ENCODE results near the gene GDAP1L1.

Gene GDAP1L1

DNA sequence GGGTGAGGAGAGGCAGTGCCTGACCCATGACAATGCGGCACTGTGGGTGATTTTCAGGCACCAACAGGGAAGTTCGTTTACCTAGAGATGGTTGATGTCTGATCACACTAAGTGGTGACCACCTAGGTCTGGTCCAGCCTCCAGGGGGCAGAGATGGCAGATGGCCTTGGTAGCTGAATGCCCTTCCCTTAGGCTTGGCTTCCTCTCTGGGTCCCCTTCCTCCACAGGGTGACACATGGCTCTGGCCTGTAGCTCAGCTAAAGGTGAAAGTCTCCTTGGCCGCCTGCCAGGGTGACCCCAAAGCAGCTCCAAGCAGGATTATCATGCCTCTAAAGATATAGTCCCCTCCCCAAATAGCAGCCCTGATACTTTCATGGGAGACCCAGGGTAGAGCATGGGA, 6.4 kb downstream of the GDAP1L1 start:
- Histone ChIP-seq H3K9me3 (ENCODE audit: low read depth, low read length) (no peaks in the 10 kb centered on the region), H3K9ac (ENCODE audit: insufficient read length) (no peak overlapping the region), H3K36me3 (ENCODE audit: insufficient read depth, low read length) (no peaks in the 10 kb centered on the region), H3K4me3 (no peak overlapping the region), H3K27ac (no peak overlapping the region)
- TF ChIP-seq FOXP2 (optimal IDR thresholded peaks at IDR 0.05; ENCODE audit: control extremely low read depth, extremely low read length, insufficient read depth) (no peak), EZH2 (IDR thresholded peaks at IDR 0.05) (no peak), POLR2AphosphoS5 (IDR thresholded peaks at IDR 0.05; ENCODE audit: borderline replicate concordance, low read depth, low read length) (no peak)
- no peak for DNase-seq (ENCODE audit: low read depth, low spot score)

DNA sequence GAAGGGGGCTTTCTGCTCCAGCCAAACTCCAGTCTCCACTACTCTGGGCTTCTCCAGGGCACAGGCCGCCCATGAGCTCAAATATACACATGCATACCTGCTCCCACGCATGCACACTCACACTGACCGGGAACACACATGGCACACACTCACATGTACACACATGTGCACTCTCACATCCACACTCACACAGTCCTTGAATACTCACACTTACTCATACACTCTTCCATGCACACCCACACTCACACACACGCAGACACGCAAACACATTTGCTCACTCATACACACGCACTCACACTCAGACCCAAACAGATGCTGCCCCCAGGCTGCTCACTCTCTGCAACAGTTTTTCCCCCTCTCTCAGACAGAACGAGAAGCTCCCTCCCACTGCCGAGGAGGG, 7.0 kb downstream of the GDAP1L1 start:
- Histone ChIP-seq H3K36me3 (ENCODE audit: insufficient read depth, low read length) (no peaks in the 10 kb centered on the region), H3K9me3 (ENCODE audit: low read depth, low read length) (no peaks in the 10 kb centered on the region), H3K9ac (ENCODE audit: insufficient read length) (no peak overlapping the region), H3K27ac (no peak overlapping the region), H3K4me3 (no peak overlapping the region)
- DNase-seq (ENCODE audit: low read depth, low spot score): no peak
- TF ChIP-seq POLR2AphosphoS5 (IDR thresholded peaks at IDR 0.05; ENCODE audit: borderline replicate concordance, low read depth, low read length): no peak
- no peak for TF ChIP-seq EZH2 (IDR thresholded peaks at IDR 0.05)
- no peak for TF ChIP-seq FOXP2 (optimal IDR thresholded peaks at IDR 0.05; ENCODE audit: control extremely low read depth, extremely low read length, insufficient read depth)

- no peaks in the 10 kb centered on the region for H3K9me3 ChIP-seq (ENCODE audit: low read depth, low read length)
- no peak overlapping the region for H3K9ac ChIP-seq (ENCODE audit: insufficient read length)
- TF ChIP-seq POLR2AphosphoS5 (IDR thresholded peaks at IDR 0.05; ENCODE audit: borderline replicate concordance, low read depth, low read length) (no peak), FOXP2 (optimal IDR thresholded peaks at IDR 0.05; ENCODE audit: control extremely low read depth, extremely low read length, insufficient read depth) (no peak), EZH2 (IDR thresholded peaks at IDR 0.05) (no peak)
- no peak overlapping the region for H3K4me3 ChIP-seq
- H3K27ac ChIP-seq: no peak overlapping the region
- H3K36me3 ChIP-seq (ENCODE audit: insufficient read depth, low read length): no peaks in the 10 kb centered on the region
- DNase-seq (ENCODE audit: low read depth, low spot score): no peak
Measured at GRCh38 chr20:44255942-44256341, 8.8 kb downstream of the GDAP1L1 start.

GRCh38 chr20:44256961-44257360, 9.9 kb downstream of the GDAP1L1 start:
- no peak for TF ChIP-seq FOXP2 (optimal IDR thresholded peaks at IDR 0.05; ENCODE audit: control extremely low read depth, extremely low read length, insufficient read depth)
- TF ChIP-seq POLR2AphosphoS5 (IDR thresholded peaks at IDR 0.05; ENCODE audit: borderline replicate concordance, low read depth, low read length): no peak
- no peak for TF ChIP-seq EZH2 (IDR thresholded peaks at IDR 0.05)
- no peak overlapping the region for H3K27ac ChIP-seq
- no peaks in the 10 kb centered on the region for H3K36me3 ChIP-seq (ENCODE audit: insufficient read depth, low read length)
- no peak for DNase-seq (ENCODE audit: low read depth, low spot score)
- H3K4me3 ChIP-seq: no peak overlapping the region
- no peaks in the 10 kb centered on the region for H3K9me3 ChIP-seq (ENCODE audit: low read depth, low read length)
- no peak overlapping the region for H3K9ac ChIP-seq (ENCODE audit: insufficient read length)

- TF ChIP-seq POLR2AphosphoS5 (IDR thresholded peaks at IDR 0.05; ENCODE audit: borderline replicate concordance, low read depth, low read length) (no peak), FOXP2 (optimal IDR thresholded peaks at IDR 0.05; ENCODE audit: control extremely low read depth, extremely low read length, insufficient read depth) (no peak), EZH2 (IDR thresholded peaks at IDR 0.05) (no peak)
Measured at GRCh38 chr20:44258226-44258890, 11.2 kb downstream of the GDAP1L1 start.

DNA sequence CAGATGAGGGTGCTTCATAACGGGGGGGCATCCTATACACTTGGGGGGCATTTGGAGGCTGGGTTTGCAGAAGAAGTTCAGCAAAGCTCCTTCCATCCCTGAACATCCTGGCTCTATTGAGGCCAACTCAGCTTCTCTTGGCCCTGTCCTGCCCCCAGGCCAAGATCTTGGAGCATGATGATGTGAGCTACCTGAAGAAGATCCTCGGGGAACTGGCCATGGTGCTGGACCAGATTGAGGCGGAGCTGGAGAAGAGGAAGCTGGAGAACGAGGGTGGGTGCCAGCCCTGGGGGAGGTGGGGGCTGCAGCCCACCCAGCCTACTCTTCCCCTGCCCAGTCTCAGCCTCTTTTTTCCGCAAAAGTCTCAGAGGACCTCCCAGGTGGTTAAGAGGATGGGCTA, 17.2 kb downstream of the GDAP1L1 start:
- Histone ChIP-seq H3K36me3 (ENCODE audit: insufficient read depth, low read length) (no peaks in the 10 kb centered on the region), H3K9ac (ENCODE audit: insufficient read length) (no peak overlapping the region), H3K4me3 (no peak overlapping the region), H3K27ac (no peak overlapping the region), H3K9me3 (ENCODE audit: low read depth, low read length) (no peaks in the 10 kb centered on the region)
- DNase-seq (ENCODE audit: low read depth, low spot score): no peak
- TF ChIP-seq FOXP2 (optimal IDR thresholded peaks at IDR 0.05; ENCODE audit: control extremely low read depth, extremely low read length, insufficient read depth) (no peak), EZH2 (IDR thresholded peaks at IDR 0.05) (no peak), POLR2AphosphoS5 (IDR thresholded peaks at IDR 0.05; ENCODE audit: borderline replicate concordance, low read depth, low read length) (no peak)

More at GRCh38 chr20:44258226-44258890, 11.2 kb downstream of the GDAP1L1 start:
- Histone ChIP-seq H3K9ac (ENCODE audit: insufficient read length) (no peak overlapping the region), H3K27ac (no peak overlapping the region), H3K4me3 (no peak overlapping the region), H3K9me3 (ENCODE audit: low read depth, low read length) (no peaks in the 10 kb centered on the region), H3K36me3 (ENCODE audit: insufficient read depth, low read length) (no peaks in the 10 kb centered on the region)
- no peak for DNase-seq (ENCODE audit: low read depth, low spot score)

DNA sequence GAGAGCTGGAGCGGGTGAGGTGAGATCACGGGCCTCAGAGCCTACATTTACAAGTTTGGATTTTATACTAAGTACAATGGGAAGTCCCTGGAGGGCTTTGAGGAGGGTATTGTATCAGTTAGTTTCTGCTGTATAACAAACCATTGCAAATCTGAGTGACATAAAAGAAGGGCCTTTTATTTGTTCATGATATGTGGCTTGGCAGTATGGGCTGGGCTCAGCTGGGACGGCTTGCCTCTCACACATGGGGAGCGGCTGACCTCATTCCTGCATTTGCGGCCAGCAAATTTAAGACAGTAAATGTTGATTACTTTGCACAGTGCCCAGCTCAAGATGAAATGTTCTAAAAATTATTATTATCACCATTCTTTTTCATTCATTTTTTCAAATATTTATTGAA, 21.7 kb downstream of the GDAP1L1 start:
- Histone ChIP-seq H3K27ac (no peak overlapping the region), H3K36me3 (ENCODE audit: insufficient read depth, low read length) (no peaks in the 10 kb centered on the region), H3K9me3 (ENCODE audit: low read depth, low read length) (no peaks in the 10 kb centered on the region), H3K4me3 (no peak overlapping the region), H3K9ac (ENCODE audit: insufficient read length) (no peak overlapping the region)
- TF ChIP-seq FOXP2 (optimal IDR thresholded peaks at IDR 0.05; ENCODE audit: control extremely low read depth, extremely low read length, insufficient read depth): no peak
- no peak for TF ChIP-seq POLR2AphosphoS5 (IDR thresholded peaks at IDR 0.05; ENCODE audit: borderline replicate concordance, low read depth, low read length)
- no peak for TF ChIP-seq EZH2 (IDR thresholded peaks at IDR 0.05)
- DNase-seq (ENCODE audit: low read depth, low spot score): no peak

GRCh38 chr20:44271915-44272663, 25.0 kb downstream of the GDAP1L1 start:
- TF ChIP-seq EZH2 (IDR thresholded peaks at IDR 0.05) (no peak), POLR2AphosphoS5 (IDR thresholded peaks at IDR 0.05; ENCODE audit: borderline replicate concordance, low read depth, low read length) (no peak), FOXP2 (optimal IDR thresholded peaks at IDR 0.05; ENCODE audit: control extremely low read depth, extremely low read length, insufficient read depth) (no peak)
- H3K27ac ChIP-seq: no peak overlapping the region
- DNase-seq (ENCODE audit: low read depth, low spot score): no peak
- no peaks in the 10 kb centered on the region for H3K9me3 ChIP-seq (ENCODE audit: low read depth, low read length)
- H3K36me3 ChIP-seq (ENCODE audit: insufficient read depth, low read length): no peaks in the 10 kb centered on the region
- no peak overlapping the region for H3K9ac ChIP-seq (ENCODE audit: insufficient read length)
- H3K4me3 ChIP-seq: no peak overlapping the region

Data from SK-N-MC (cell line).